ENCODE results near the gene CALD1. TPM values are rescaled to one million over a fixed set of nuclear protein-coding genes. Genes with fewer than 3 reads are reported as not detected.

CALD1 gene
- total RNA-seq, 1 experiment from 2014 or later, result 99.8 TPM

DNA sequence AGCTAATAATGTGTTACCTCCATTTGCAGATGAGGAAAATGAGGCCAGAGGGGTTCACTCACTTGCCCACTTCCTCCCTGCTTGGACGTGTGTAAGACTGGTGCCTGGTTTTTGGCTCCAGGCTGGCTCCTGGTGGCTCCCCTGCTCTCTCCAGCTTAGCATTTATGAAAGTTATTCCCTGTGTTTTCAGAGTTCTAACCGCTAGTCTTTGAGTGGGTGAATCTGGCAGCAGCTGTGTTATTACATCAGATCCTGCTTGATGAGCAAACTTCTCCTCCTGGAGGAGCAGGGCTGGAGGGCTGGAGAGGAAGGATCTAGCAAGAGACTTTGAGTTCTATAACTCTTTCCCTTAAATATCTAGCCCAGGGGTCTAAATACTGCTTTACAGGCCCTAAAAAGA is 125.9 kb downstream of the CALD1 start:
- Histone ChIP-seq H3K27me3 (ENCODE audit: control insufficient read depth, insufficient read depth, low read length) (no peaks in the 10 kb centered on the region), H3K36me3 (replicated peaks; ENCODE audit: control insufficient read depth, insufficient read depth, low read length) (no peaks in the 10 kb centered on the region), H3K4me3 (ENCODE audit: insufficient read depth, low read depth, low read length) (no peak overlapping the region)
- DNase-seq, result no peak

- H3K27me3 ChIP-seq (ENCODE audit: control insufficient read depth, insufficient read depth, low read length), result no peaks in the 10 kb centered on the region
- DNase-seq, result no peak
- no peak overlapping the region for H3K4me3 ChIP-seq (ENCODE audit: insufficient read depth, low read depth, low read length)
- no peaks in the 10 kb centered on the region for H3K36me3 ChIP-seq (replicated peaks; ENCODE audit: control insufficient read depth, insufficient read depth, low read length)
Observed at GRCh38 chr7:134907000-134907399, 127.6 kb downstream of the CALD1 start.

DNA sequence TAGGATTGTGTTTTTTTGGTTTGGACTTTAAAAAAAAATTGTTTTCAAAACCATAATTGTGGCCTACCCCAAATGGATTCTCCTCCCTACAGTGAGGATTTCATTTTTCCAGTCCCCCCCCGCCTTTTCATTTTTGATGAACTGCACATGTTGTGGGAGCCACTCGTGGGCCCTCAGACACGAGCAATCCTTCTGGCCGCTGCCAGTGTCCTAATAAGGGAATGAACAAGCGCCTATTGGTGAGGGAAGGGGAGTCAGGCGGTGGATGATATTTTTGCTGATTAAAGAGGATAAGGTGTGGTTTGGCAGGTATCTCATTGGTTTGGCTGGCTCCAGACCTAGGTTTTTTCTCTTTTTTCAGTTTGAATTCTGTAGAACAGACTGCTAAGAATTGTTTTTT is 128.2 kb downstream of the CALD1 start:
- Histone ChIP-seq H3K27me3 (ENCODE audit: control insufficient read depth, insufficient read depth, low read length) (no peaks in the 10 kb centered on the region), H3K36me3 (replicated peaks; ENCODE audit: control insufficient read depth, insufficient read depth, low read length) (no peaks in the 10 kb centered on the region), H3K4me3 (ENCODE audit: insufficient read depth, low read depth, low read length) (no peak overlapping the region)
- DNase-seq, result no peak

GRCh38 chr7:134908289-134908688 is 128.9 kb downstream of the CALD1 start:
- Histone ChIP-seq H3K36me3 (replicated peaks; ENCODE audit: control insufficient read depth, insufficient read depth, low read length) (no peaks in the 10 kb centered on the region), H3K4me3 (ENCODE audit: insufficient read depth, low read depth, low read length) (no peak overlapping the region), H3K27me3 (ENCODE audit: control insufficient read depth, insufficient read depth, low read length) (no peaks in the 10 kb centered on the region)
- no peak for DNase-seq

GRCh38 chr7:134910214-134910890 is 130.9 kb downstream of the CALD1 start:
- Histone ChIP-seq H3K4me3 (ENCODE audit: insufficient read depth, low read depth, low read length) (no peak overlapping the region), H3K27me3 (ENCODE audit: control insufficient read depth, insufficient read depth, low read length) (no peaks in the 10 kb centered on the region), H3K36me3 (replicated peaks; ENCODE audit: control insufficient read depth, insufficient read depth, low read length) (no peaks in the 10 kb centered on the region)
- DNase-seq, result no peak

- Histone ChIP-seq H3K27me3 (ENCODE audit: control insufficient read depth, insufficient read depth, low read length) (no peaks in the 10 kb centered on the region), H3K36me3 (replicated peaks; ENCODE audit: control insufficient read depth, insufficient read depth, low read length) (no peaks in the 10 kb centered on the region), H3K4me3 (ENCODE audit: insufficient read depth, low read depth, low read length) (no peak overlapping the region)
- DNase-seq, result no peak
Observed at GRCh38 chr7:134910968-134911367, 131.5 kb downstream of the CALD1 start.

DNA sequence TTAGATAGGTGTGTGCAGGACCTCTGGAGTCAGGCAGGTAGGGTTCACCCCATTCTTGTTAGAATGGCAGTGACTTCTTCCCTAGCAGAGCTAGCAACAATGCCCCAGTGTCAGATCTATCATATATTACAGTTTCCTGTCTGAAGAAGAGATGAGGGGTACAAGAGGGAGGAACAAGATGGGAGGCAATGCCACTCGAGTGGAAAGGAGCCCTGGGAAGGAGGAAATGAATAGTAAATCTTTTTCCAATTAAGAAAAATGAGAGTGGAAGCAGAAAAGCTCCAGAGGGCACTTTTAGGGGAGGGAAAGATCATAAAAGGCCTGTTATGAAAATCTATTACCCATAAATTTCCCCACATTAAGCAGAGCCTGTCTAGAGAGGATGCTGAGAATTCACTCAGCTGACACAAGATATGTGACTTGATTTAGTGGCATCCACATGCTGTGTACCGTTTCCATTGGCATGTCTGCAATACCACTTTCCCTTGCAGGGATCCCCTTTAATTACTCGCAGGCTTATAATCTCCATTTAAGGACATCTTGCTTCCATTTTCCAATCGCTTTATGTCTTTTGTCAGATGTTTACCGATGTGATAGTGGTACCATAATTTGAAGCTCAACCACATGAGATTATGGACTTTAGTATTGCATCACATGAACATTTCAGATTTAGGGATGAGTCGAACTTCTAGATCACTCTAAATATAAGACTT is 136.9 kb downstream of the CALD1 start:
- H3K36me3 ChIP-seq (replicated peaks; ENCODE audit: control insufficient read depth, insufficient read depth, low read length), result no peaks in the 10 kb centered on the region
- H3K27me3 ChIP-seq (ENCODE audit: control insufficient read depth, insufficient read depth, low read length), result no peaks in the 10 kb centered on the region
- no peak for DNase-seq
- no peak overlapping the region for H3K4me3 ChIP-seq (ENCODE audit: insufficient read depth, low read depth, low read length)

DNA sequence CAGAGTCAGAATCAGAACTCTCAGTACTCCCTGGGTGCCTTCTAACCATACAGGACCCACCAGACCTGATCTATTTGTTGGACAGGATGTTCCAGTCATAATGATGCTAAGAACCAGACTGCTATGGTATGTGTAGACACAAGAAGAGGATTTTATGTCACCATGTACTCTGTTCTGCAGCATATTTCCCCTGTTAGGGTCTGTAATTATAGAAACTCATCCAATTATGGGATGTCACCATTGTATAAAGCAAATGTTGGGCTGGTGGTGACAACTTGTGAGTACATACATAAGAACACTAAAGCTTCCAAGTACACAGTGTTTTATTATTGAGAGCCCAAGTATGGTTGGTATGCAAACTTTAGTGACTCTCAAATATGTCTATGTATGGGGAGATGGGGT is 139.8 kb downstream of the CALD1 start:
- Histone ChIP-seq H3K27me3 (ENCODE audit: control insufficient read depth, insufficient read depth, low read length) (no peaks in the 10 kb centered on the region), H3K4me3 (ENCODE audit: insufficient read depth, low read depth, low read length) (no peak overlapping the region), H3K36me3 (replicated peaks; ENCODE audit: control insufficient read depth, insufficient read depth, low read length) (no peaks in the 10 kb centered on the region)
- DNase-seq, result no peak

DNA sequence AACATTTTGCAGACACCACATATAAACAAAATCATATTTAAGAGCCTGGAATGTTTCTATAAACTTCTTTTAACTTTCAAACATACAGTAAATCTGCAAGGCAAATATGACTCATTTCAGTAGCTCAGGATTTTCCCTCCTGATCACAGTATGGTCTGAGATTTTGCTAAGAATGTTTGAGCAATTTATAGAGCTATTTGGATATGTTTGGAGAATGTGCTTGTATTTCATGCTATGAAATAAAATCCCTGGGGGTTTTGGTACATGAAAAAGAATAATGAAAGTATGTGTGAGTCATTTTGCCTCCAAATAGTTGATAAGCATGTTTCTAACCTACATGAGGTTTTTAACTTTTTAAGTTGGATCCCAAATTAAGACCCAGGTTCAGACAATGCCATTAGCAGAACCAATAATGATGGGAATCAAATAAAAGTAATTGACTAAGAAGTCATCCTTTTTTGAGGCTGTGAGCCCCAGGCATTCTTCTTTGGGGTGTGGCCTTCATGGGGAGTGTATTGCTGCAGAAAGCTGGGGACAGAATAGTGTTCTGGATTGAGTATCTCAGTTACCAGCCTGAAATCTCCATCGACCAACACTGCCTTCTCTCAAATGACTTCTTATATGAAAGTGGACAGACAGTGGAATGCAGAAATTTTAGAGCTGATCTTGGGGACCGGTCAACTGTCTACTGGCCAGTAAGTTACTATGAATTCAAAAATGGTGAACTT is 140.8 kb downstream of the CALD1 start:
- H3K4me3 ChIP-seq (ENCODE audit: insufficient read depth, low read depth, low read length), result no peak overlapping the region
- no peak for DNase-seq
- no peaks in the 10 kb centered on the region for H3K36me3 ChIP-seq (replicated peaks; ENCODE audit: control insufficient read depth, insufficient read depth, low read length)
- no peaks in the 10 kb centered on the region for H3K27me3 ChIP-seq (ENCODE audit: control insufficient read depth, insufficient read depth, low read length)

DNA sequence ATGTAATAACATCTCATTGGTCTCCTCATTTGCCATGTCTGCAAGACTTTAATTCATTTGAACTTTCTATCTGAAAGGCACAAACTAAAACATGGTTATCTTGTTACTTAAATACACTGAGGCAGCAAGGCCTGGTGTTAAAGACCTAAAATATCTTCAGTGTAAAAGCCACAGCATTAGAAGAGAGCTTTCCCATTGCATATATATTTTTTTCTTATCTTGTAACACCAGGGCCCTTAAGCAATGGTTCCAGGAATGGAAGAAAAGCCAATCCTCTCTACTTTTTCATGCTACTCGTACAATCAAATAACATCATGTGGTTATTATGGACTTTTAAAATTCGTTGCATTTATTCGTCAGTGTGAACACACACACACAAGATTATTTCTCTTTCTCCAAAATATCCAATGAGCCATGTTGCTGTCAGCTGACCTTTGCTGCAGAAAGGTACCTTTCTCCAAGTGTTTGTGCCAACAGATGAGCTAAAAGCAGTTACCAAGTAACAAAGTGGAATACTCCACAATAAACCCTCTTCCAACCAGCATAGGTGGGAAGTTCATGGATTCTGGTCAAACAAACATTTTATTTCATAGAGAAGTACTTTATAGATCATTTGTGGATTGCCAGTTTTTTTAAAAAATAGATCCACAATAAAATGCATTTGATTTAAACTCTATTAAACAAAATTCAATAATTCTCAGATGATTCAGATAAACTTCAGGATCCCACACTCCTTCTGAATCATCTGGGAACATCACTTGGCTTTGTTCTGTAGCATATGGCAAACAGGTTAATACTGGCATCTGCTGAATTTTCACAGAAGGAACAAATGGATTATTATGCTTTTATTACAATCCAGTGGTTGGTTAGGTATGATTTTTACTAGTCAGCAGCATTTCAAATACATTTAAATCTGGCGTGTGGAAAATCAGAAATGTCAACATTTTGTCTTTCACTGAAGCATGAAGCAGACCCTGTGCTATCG is 143.6 kb downstream of the CALD1 start:
- DNase-seq, result no peak

GRCh38 chr7:134925766-134926165 is 146.3 kb downstream of the CALD1 start:
- Histone ChIP-seq H3K4me3 (ENCODE audit: insufficient read depth, low read depth, low read length) (no peak overlapping the region), H3K27me3 (ENCODE audit: control insufficient read depth, insufficient read depth, low read length) (no peaks in the 10 kb centered on the region), H3K36me3 (replicated peaks; ENCODE audit: control insufficient read depth, insufficient read depth, low read length) (no peaks in the 10 kb centered on the region)

More for the DNA sequence above, 143.6 kb downstream of the CALD1 start:
- Histone ChIP-seq H3K4me3 (ENCODE audit: insufficient read depth, low read depth, low read length) (no peak overlapping the region), H3K27me3 (ENCODE audit: control insufficient read depth, insufficient read depth, low read length) (no peaks in the 10 kb centered on the region), H3K36me3 (replicated peaks; ENCODE audit: control insufficient read depth, insufficient read depth, low read length) (no peaks in the 10 kb centered on the region)

GRCh38 chr7:134926396-134926795 is 147.0 kb downstream of the CALD1 start:
- H3K4me3 ChIP-seq (ENCODE audit: insufficient read depth, low read depth, low read length), result no peak overlapping the region
- no peaks in the 10 kb centered on the region for H3K27me3 ChIP-seq (ENCODE audit: control insufficient read depth, insufficient read depth, low read length)
- no peaks in the 10 kb centered on the region for H3K36me3 ChIP-seq (replicated peaks; ENCODE audit: control insufficient read depth, insufficient read depth, low read length)
- no peak for DNase-seq

More at GRCh38 chr7:134925766-134926165, 146.3 kb downstream of the CALD1 start:
- DNase-seq, result no peak

- no peak overlapping the region for H3K4me3 ChIP-seq (ENCODE audit: insufficient read depth, low read depth, low read length)
- H3K27me3 ChIP-seq (ENCODE audit: control insufficient read depth, insufficient read depth, low read length), result no peaks in the 10 kb centered on the region
- H3K36me3 ChIP-seq (replicated peaks; ENCODE audit: control insufficient read depth, insufficient read depth, low read length), result no peaks in the 10 kb centered on the region
- no peak for DNase-seq
Observed at GRCh38 chr7:134927076-134927475, 147.6 kb downstream of the CALD1 start.

DNA sequence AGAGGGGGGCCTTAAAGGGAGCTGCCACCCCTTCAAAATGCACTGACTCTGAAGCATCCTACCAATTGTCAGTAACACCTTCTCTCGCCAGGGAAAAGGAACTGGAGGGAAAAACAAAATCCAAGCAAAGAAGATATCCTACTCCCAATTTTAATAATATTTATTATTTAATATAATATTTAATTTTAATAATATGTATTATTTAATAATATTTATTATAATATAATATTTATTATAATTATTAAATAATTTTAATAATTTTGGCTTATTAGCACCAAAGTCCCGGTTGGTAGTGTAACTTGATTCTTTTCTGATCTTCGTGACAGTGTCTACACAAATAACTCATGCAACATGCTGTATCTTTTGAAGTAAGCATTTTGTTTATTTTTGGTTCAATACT is 148.3 kb downstream of the CALD1 start:
- Histone ChIP-seq H3K27me3 (ENCODE audit: control insufficient read depth, insufficient read depth, low read length) (no peaks in the 10 kb centered on the region), H3K4me3 (ENCODE audit: insufficient read depth, low read depth, low read length) (no peak overlapping the region), H3K36me3 (replicated peaks; ENCODE audit: control insufficient read depth, insufficient read depth, low read length) (peaks cover 2% of the 10 kb centered on the region; the same call in 1 of the 2 replicates)
- DNase-seq, result no peak

Data from H7 (cell line).